NK-92 (cell line): ENCODE data around the gene TGFBR2.

Experiments used
- DNase-seq: peaks from one replicate; lab custom pipeline; 2025; ENCODE audit not compliant: unreplicated experiment; lab: John Stamatoyannopoulos, UW

Gene TGFBR2

GRCh38 chr3:30600572-30600971 lies 5.8 kb upstream of the TGFBR2 start:
- DNase-seq: no peak

GRCh38 chr3:30602946-30603345 lies 3.5 kb upstream of the TGFBR2 start:
- DNase-seq: no peak

- no peak for DNase-seq
Measured at GRCh38 chr3:30604093-30604492, 2.3 kb upstream of the TGFBR2 start.

GRCh38 chr3:30604558-30604957 lies 1.8 kb upstream of the TGFBR2 start:
- no peak for DNase-seq

- no peak for DNase-seq
Measured at GRCh38 chr3:30605005-30605404, 1.4 kb upstream of the TGFBR2 start.

GRCh38 chr3:30605706-30606300 lies 598 bp upstream of the TGFBR2 start:
- DNase-seq: no peak

GRCh38 chr3:30607032-30607833 lies 832 bp downstream of the TGFBR2 start:
- DNase-seq: no peak

- DNase-seq: no peak
Measured at GRCh38 chr3:30608598-30608947, 2.2 kb downstream of the TGFBR2 start.

- DNase-seq: no peak
Measured at GRCh38 chr3:30609930-30610701, 3.7 kb downstream of the TGFBR2 start.

- no peak for DNase-seq
Measured at GRCh38 chr3:30610702-30611368, 4.4 kb downstream of the TGFBR2 start.

- DNase-seq: no peak
Measured at GRCh38 chr3:30611613-30612436, 5.4 kb downstream of the TGFBR2 start.

- DNase-seq: no peak
Measured at GRCh38 chr3:30612437-30613132, 6.2 kb downstream of the TGFBR2 start.

- DNase-seq: no peak
Measured at GRCh38 chr3:30613133-30613825, 6.9 kb downstream of the TGFBR2 start.

GRCh38 chr3:30614373-30614772 lies 8.0 kb downstream of the TGFBR2 start:
- DNase-seq: no peak

GRCh38 chr3:30614943-30615342 lies 8.5 kb downstream of the TGFBR2 start:
- no peak for DNase-seq

GRCh38 chr3:30615615-30616346 lies 9.4 kb downstream of the TGFBR2 start:
- no peak for DNase-seq

- no peak for DNase-seq
Measured at GRCh38 chr3:30616347-30617027, 10.1 kb downstream of the TGFBR2 start.

- DNase-seq: no peak
Measured at GRCh38 chr3:30617069-30617468, 10.7 kb downstream of the TGFBR2 start.
